IPS-11a (cell line): ENCODE results near the gene IFNL1.
"Not testable (repeated sequence)": the region's sequence is repeated elsewhere in the genome, so short reads cannot be mapped to it uniquely, and the experiment has no call there.

ENCODE experiments used
- H3K4me3 ChIP-seq: one replicate; pipeline ENCODE4 v1.5.1; 2013; ENCODE audit warnings: low read depth, low read length, control low read depth

IFNL1 gene

DNA sequence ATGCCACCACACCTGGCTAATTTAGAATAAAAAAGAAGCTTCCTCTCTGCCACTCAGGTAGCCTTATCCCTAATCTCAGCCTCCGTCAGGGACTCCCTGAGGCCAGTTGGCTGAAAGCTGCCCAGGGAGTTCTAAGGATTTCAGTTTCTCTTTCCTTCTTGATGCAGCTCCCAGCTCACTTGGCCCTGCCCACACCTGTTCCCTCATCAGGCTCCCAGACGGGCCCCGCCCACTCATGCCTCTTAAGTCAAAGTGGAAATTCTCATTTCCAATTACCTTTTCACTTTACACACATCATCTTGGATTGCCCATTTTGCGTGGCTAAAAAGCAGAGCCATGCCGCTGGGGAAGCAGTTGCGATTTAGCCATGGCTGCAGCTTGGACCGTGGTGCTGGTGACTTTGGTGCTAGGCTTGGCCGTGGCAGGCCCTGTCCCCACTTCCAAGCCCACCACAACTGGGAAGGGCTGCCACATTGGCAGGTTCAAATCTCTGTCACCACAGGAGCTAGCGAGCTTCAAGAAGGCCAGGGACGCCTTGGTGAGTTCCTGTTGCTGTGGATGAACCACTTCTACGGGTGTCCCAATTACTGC is at the start of gene IFNL1:
IFNL1 (plus strand) TSS at position 353 of the 591 bp plus-strand sequence; CDS start at position 368, 15 bp downstream.
- no peak within 1 kb of the TSS for H3K4me3 ChIP-seq

DNA sequence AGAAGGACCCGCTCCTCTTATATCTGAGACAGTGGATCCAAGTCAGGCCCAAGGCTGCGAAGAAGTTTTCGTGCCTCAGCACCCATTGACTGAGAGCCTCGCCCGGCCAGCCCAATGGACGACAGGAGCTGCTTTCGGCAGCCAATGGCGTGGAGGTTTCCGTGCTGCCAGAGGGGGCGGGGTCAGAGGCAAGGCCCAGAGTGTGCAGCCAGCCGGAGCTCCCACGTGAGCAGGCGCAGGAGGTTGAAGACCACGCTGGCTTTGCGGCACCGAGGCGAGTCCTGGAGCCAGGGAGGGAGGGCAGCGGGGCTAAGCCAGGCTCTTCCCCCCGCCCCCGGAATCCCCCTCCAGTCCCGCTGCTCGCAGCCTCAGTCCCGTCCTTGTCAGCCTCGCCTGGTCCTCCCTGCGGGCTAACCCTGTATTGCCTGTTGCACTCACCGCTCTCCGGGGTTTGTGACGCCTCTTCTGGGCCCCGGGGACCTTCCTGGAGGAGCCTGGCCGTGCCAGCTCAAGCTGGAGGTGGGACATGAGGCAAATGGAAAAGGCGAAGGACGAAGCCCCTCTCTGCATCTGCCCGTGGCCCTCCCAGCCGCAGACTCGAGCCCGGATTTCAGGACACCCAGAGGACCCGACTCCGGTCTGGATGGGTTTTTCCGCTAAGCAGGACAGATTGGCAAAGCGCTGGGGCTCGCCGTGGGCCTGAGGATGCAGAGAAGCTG is 49.1 kb upstream of the IFNL1 start:
- H3K4me3 ChIP-seq = no peak overlapping the region

DNA sequence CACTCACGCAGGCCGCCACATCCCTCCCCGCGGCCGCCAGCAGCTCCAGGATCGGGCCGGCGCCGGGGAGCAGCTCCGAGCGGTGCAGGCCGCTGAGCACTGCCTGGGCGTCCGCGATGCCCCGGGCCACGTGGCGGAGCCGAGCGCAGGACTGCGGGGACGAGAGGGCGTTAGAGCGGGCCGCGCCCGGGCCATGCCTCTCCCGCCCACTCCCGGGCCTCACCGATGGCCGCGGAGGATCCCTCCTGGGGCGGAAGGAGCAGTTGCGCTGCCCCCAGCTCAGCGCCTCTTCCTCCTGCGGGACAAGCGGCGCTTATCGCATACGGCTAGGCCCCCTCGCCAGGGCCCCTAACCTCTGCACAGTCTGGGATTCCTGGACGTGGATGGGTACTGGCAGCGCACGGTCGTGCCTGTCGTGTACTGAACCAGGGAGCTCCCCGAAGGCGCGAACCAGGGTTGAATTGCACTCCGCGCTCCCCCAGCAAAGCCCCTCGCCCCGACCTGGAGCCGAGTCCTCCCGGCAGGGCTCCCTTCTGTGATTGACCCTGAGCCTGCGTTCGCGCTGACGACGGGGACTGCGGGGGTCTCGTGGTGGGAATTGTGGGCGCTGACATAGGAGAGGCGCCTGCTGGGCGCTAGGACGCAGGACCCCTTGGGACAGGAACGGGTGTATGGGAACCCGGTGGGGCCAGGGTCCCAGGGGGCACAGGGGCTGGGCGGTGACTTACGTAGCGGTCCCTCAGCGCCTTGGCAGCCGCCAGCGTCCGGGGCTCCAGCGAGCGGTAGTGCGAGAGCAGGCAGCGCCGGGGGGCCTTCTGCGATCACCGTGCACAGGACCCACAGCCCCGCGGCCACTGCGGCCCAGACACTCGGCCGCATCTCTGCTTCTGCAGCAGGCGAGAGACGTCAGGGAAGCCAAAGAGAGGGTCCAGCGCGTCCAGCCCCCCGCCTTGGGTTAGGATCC is 48.2 kb upstream of the IFNL1 start:
- peak overlapping the region; percentile 4 for H3K4me3 ChIP-seq

DNA sequence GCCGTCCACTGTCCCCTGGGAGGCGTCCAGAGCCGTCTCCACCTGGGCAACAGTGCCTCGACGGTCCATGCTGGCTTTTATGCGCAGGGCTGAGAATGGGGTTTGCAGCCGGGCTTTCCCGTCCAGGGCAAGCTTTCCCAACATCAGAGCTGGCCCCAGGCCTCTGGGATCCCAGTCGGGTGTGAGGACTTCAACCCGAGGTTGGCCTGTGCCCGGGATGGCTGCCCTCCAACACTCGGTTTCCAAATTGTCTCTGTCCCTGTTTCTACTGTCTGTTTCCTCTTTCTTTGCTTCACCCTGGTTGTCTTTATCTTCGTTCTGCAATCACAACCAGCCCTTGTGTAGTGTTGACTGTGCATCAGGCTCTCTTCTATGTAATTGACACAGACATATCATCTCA is 47.4 kb upstream of the IFNL1 start, which contains the start of gene IFNL4:
IFNL4 (minus strand) TSS at position 51 of the 400 bp plus-strand sequence.
- peak within 1 kb of the TSS; percentile 4 for H3K4me3 ChIP-seq

DNA sequence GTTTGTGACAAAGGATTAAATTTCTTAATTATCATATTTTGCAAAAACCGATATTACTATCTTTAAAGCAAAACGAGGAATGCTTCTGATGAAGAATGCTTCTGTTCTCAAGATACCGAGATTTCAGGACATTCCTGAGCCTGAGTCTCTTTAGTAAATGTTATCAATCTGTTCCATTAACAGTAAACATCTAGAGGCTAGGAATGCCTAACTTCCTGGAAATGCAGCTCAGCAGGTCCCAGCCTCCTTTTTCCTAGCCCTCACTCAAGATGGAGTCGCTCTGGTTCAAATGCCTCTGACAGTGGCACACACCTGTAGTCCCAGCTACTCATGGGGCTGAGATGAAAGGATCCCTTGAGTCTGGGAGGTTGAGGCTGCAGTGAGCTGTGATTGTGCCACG is 45.1 kb upstream of the IFNL1 start:
- H3K4me3 ChIP-seq = no peak overlapping the region

DNA sequence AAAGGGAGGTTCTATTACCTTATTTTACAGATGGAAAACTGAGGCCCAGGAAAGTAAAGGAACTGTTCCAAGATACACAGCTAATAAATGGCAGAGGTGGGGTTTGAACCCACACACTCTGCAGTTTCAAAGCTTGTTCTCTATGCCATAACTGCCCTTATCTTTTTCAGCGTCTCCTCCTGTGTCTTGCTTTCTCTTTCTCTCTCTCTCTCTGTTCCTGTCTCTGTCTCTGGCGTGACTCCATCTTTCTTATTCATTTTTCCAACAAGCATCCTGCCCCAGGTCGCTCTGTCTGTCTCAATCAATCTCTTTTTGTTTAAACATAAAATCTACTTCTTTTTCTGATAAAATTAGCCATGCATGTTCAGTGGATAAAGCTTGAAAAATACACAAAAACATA is 44.4 kb upstream of the IFNL1 start:
- H3K4me3 ChIP-seq = no peak overlapping the region

DNA sequence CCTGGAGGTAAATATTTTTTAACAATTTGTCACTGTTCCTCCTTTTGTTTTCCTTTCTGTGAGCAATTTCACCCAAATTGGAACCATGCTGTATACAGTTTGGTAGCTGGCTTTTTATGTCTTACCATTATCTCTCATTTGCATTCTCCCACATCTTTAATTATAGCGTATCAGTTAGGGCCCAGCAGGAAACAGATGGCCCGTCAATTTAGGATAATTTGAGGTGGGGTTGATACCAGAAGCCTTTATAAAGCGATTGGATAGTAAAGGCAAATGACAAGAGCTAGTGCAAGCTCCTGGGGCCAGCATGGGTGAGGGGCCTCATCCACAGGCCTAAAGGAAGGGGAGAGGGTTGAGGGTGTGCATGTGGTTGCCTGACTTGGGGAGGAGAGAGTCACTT is 43.7 kb upstream of the IFNL1 start:
- H3K4me3 ChIP-seq = no peak overlapping the region

DNA sequence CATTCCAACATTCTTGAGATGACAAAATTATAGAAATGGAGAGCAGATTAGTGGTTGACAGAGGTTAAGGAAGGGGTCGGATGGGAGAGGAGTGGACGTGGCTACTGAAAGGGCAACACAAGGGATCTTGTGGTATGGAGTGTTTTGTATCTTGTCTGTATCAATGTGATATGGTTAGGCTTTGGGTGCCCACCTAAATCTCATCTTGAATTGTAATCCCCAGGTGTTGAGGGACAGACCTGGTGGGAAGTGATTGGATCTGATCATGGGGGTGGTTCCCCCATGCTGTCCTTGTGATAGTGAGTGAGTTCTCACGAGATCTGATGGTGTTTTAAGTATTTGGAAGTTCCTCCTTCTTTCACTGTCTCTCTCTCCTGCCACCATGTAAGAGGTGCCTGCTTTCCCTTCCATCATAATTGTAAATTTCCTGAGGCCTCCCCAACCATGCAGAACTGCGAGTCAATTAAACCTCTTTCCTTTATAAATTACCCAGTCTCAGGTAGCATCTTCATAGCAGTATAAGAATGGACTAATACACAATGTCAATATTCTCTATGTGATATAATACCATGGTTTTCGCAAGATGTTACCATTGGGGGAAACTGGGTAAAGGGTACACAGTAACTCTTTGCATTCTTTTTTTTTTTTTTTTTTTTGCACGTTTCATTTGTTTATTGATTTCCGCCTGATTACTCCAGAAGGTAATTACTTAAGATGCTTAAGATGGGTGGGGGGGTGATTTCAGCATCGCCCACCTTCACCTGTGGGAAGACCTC is 42.6 kb upstream of the IFNL1 start:
- H3K4me3 ChIP-seq = no peak overlapping the region

DNA sequence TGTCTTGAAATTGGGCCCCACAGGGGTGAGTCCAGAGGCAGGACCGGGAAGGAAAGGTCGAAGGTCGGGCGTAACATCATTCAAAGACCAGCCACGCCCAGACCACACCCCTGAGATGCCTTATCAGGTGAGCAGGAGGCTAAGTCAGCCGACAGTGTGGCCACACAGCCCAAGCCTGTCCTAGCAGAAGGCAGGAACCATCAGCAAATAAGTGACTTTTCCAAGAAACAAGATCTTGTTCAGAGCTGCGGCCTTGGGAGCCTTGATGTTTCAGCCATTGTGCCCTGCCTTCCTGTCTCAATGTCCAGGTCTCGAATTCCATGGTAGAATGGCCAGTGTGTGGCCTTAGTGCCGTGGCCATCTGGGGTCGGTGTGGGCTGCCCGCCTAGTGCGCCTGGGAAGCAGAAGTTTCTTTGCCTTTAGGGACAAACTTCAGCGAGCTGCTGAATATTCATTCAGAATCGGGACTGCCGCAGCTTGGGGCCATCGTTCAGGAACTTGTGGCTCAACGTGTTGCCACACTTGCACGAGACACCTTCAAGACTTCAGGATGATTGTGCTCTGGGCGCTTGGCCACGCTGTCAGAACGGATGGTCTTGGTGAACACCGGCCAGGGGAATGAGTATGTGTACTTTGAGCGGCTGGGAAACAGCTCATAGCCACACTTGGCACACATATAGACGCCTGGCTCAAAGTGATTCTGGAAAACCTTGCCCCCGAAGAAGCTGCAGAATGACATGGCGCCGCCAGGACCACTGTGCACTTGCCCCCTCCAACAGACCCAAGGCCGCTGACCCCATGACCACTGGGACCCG is 41.5 kb upstream of the IFNL1 start:
- H3K4me3 ChIP-seq = no peak overlapping the region

DNA sequence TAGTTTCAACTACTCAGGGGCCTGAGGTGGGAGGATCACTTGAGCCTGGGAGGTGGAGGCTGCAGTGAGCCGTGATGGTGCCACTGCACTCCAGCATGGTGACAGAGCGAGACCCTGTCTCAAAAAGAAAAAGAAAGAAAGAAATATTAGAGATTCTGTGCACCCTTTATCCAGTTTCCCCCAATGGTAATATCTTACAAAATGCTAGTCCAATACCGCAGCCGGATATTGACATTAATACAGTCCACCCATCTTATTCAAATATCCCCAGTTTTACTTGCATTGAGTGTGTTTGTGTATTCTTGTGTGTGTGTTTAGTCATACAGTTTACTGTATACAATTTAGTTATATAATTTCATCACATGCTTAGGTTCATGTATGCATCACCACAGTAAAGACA is 39.0 kb upstream of the IFNL1 start:
- no peak overlapping the region for H3K4me3 ChIP-seq

DNA sequence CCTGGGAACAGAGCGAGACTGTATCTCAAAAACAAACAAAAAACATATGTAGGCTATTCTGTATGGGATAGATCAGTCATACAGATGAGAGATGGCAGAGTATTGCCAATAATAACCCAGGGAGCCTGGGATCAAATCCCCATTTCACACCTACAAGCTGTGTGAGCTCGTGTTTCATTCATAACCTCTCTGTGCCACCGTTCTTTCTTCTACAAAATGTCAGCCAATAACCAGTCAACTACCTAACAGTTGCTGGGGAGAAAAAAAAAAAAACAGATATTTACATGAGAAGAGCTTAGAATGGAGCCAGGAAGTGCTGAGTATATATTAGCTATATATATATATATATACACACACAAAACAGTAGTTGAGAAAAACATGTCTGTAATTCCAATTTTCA is 34.5 kb upstream of the IFNL1 start:
- H3K4me3 ChIP-seq = no peak overlapping the region

DNA sequence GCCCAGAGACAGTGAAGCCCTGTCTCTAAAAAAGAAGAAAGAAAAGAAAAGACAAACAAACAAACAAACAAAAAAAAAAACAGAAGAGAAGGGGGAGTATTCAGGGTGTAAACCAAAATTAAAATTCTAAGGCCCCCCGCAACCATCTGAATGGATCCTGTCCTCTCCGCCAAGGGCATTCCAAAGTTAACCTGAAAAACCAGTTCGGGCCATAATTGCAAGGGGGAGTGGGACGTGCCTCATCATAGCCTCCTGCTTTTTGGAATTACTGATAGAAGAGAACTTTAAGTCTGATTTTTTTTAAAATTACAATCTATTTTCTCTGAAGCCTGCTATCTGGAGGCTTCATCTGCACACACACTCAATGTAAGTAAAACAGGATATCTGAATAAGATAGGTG is 33.7 kb upstream of the IFNL1 start:
- no peak overlapping the region for H3K4me3 ChIP-seq

DNA sequence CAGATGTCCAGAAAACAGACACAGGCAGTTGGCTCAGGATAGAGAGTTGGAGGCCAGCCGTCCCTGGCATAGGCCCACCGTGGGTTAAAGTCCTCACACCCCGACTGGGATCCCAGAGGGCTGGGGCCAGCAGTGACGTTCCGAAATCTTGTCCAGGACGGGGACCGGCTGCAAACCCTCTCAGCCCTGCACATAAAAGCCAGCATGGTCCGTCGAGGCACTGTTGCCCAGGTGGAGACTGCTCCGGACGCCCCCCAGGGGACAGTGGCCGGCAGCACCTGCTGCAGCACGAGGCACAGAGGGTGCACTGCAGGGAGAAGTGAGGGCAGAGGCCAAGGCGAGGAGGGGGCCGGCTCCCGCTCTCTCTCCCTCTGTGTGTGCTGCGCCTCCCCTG is 32.3 kb upstream of the IFNL1 start:
- no peak overlapping the region for H3K4me3 ChIP-seq

DNA sequence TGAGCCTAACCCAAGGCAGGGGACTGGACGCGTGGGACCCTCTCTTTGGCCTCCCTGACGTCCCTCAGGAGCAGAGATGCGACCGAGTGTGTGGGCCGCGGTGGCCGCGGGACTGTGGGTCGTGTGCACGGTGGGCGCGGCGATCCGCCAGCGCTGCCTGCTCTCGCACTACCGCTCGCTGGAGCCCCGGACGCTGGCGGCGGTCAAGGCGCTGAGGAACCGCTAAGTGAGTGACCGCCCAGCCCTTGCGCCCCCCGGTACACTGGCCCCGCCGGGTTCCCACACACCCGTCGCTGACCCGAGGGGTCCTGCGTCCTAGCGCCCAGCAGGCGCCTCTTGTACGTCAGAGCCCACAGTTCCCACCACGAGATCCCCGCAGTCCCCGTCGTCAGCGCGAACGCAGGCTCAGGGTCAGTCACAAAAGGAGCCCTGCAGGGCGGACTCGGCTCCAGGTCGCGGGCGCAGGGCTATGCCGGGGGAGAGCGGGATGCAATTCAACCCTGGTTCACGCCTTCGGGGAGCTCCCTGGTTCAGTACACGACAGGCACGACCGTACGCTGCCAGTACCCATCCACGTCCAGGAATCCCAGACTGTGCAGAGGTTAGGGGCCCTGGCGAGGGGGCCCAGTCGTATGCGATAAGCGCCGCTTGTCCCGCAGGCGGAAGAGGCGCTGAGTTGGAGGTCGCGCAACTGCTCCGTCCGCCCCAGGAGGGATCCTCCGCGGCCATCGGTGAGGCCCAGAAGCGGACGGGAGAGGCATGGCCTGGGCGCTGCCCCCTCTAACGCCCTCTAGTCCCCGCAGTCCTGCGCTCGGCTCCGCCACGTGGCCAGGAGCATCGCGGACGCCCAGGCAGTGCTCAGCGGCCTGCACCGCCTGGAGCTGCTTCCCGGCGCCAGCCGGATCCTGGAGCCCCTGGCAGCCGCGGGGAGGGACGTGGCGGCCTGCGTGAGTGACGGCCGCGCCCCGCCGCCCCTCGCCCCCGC is 31.6 kb upstream of the IFNL1 start:
- no peak overlapping the region for H3K4me3 ChIP-seq

DNA sequence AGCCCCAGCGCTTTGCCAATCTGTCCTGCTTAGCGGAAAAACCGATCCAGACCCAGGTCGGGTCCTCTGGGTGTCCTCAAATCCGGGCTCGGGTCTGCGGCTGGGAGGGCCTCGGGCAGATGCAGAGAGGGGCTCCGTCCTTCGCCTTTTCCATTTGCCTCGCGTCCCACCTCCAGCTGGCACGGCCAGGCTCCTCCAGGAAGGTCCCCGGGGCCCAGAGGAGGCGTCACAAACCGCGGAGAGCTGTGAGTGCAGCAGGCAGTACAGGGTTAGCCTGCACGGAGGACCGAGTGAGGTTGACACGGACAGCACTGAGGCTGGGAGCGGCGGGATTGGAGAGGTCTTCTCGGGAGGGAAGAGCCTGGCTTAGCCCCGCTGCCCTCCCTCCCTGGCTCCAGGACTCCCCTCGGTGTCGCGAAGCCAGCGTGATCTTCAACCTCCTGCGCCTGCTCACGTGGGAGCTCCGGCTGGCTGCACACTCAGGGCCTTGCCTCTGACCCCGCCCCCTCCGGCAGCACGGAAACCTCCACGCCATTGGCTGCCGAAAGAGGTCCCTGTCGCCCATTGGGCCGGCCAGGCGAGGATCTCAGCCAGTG is 30.8 kb upstream of the IFNL1 start:
- no peak overlapping the region for H3K4me3 ChIP-seq

DNA sequence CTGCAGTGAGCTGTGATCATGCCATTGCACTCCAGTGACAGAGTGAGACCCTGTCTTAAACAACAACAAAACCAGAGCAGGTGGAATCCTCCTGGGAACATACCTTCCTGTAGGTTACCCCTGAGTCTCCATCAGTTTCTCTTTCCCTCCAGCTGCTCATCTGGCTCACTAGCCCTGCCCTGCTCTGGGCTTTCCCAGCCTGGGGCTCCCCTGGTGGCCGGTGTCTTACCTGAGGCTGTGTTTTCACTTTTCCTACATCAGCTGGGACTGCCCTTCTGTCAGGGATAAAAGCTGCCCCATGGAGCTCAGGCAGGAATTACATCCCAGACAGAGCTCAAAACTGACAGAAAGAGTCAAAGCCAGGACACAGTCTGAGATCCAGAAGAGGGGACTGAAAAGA is 28.1 kb upstream of the IFNL1 start, which contains the start of gene IFNL2:
IFNL2 (plus strand) TSS at position 312 of the 400 bp plus-strand sequence. CDS start 173 bp downstream, outside the sequence.
- not testable (repeated sequence) for H3K4me3 ChIP-seq

DNA sequence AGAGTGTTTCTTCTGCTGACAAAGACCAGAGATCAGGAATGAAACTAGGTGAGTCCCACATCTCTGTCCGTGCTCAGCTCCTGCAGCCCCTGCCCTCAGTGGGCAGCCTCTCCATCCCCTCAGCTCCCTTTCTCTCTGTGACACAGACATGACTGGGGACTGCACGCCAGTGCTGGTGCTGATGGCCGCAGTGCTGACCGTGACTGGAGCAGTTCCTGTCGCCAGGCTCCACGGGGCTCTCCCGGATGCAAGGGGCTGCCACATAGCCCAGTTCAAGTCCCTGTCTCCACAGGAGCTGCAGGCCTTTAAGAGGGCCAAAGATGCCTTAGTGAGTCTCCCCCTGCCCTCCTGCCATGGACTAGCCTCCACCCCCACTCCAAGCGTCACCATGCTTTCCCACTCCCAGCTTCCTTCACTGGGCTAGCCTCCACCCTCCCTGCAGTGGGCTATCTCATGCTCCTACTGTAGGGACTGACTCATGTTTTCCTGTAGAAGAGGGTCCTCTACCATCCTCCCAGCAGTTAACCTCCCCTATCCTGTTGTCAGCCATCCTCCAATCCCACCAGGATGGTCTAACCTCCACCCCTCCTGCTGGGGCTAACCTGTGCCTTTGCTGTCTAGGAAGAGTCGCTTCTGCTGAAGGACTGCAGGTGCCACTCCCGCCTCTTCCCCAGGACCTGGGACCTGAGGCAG is 27.5 kb upstream of the IFNL1 start:
- H3K4me3 ChIP-seq = not testable (repeated sequence)

DNA sequence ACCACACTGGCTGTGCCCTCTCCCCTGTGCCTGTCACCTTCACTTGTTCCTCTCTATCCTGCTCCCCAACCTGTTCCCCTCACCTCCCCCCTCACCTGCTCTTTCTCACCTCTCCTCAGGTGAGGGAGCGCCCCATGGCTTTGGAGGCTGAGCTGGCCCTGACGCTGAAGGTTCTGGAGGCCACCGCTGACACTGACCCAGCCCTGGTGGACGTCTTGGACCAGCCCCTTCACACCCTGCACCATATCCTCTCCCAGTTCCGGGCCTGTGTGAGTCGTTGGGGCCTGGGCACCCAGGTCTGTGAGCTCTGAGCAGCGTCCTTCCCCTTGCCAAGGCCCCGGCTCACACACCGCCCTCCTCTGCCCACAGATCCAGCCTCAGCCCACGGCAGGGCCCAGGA is 26.8 kb upstream of the IFNL1 start:
- H3K4me3 ChIP-seq = not testable (repeated sequence)
